NCI-H69 (cell line): ENCODE measurements around the gene HS6ST1.

Experiments used
- DNase-seq: peaks from one replicate; lab custom pipeline; 2025; lab: John Stamatoyannopoulos, UW

The HS6ST1 gene

GRCh38 chr2:128318776-128319464 lies at the start of gene HS6ST1:
HS6ST1 (minus strand) TSS chr2:128318868; CDS start chr2:128318563, 305 bp downstream.
- peak; percentile 85 for DNase-seq

- peak; percentile 3 for DNase-seq
These were observed 49.1 kb upstream of the HS6ST1 start for GRCh38 chr2:128367601-128368359.

GRCh38 chr2:128366713-128367511 lies 48.2 kb upstream of the HS6ST1 start:
- DNase-seq = peak; percentile 58

GRCh38 chr2:128365217-128365905 lies 46.7 kb upstream of the HS6ST1 start:
- no peak for DNase-seq

GRCh38 chr2:128364441-128364911 lies 45.8 kb upstream of the HS6ST1 start:
- no peak for DNase-seq

GRCh38 chr2:128363934-128364361 lies 45.3 kb upstream of the HS6ST1 start:
- DNase-seq = no peak

GRCh38 chr2:128362889-128363228 lies 44.2 kb upstream of the HS6ST1 start:
- no peak for DNase-seq

- no peak for DNase-seq
These were observed 43.7 kb upstream of the HS6ST1 start for GRCh38 chr2:128362176-128362888.

- DNase-seq = no peak
These were observed 42.9 kb upstream of the HS6ST1 start for GRCh38 chr2:128361376-128362131.

GRCh38 chr2:128360711-128361110 lies 42.0 kb upstream of the HS6ST1 start:
- no peak for DNase-seq

- DNase-seq = no peak
These were observed 41.2 kb upstream of the HS6ST1 start for GRCh38 chr2:128359841-128360240.

GRCh38 chr2:128358941-128359731 lies 40.5 kb upstream of the HS6ST1 start:
- DNase-seq = no peak

GRCh38 chr2:128357506-128358370 lies 39.1 kb upstream of the HS6ST1 start:
- DNase-seq = no peak

GRCh38 chr2:128356127-128356526 lies 37.5 kb upstream of the HS6ST1 start:
- no peak for DNase-seq

- no peak for DNase-seq
These were observed 36.2 kb upstream of the HS6ST1 start for GRCh38 chr2:128354726-128355470.

- no peak for DNase-seq
These were observed 35.5 kb upstream of the HS6ST1 start for GRCh38 chr2:128354161-128354560.

GRCh38 chr2:128350736-128351135 lies 32.1 kb upstream of the HS6ST1 start:
- DNase-seq = no peak

GRCh38 chr2:128348701-128349100 lies 30.0 kb upstream of the HS6ST1 start:
- DNase-seq = no peak
